HG02981 (cell line): ENCODE measurements around the gene OPHN1.
"Not testable (repeated sequence)": the region's sequence is repeated elsewhere in the genome, so short reads cannot be mapped to it uniquely, and the experiment has no call there.

Experiments used
- ATAC-seq: cut with Tn5 transposase; IDR thresholded peaks from one replicate; pipeline ENCODE4 v1.9.1; 2021; ENCODE audit warnings: mild to moderate bottlenecking, moderate library complexity; ENCODE audit not compliant: unreplicated experiment

OPHN1 gene

GRCh38 chrX:68083510-68083909, 349.8 kb downstream of the OPHN1 start:
- no peak for ATAC-seq

GRCh38 chrX:68079961-68080360, 353.3 kb downstream of the OPHN1 start:
- no peak for ATAC-seq

GRCh38 chrX:68078801-68079200, 354.5 kb downstream of the OPHN1 start:
- not testable (repeated sequence) for ATAC-seq

- no peak for ATAC-seq
Measured at GRCh38 chrX:68077378-68077777, 355.9 kb downstream of the OPHN1 start.

- ATAC-seq, result no peak
Measured at GRCh38 chrX:68072041-68072440, 361.3 kb downstream of the OPHN1 start.

GRCh38 chrX:68070119-68070518, 363.2 kb downstream of the OPHN1 start:
- ATAC-seq, result not testable (repeated sequence)

- no peak for ATAC-seq
Measured at GRCh38 chrX:68061206-68061535, 372.1 kb downstream of the OPHN1 start.

- ATAC-seq, result no peak
Measured at GRCh38 chrX:68060506-68061205, 372.6 kb downstream of the OPHN1 start.

GRCh38 chrX:68059469-68059868, 373.8 kb downstream of the OPHN1 start:
- ATAC-seq, result no peak

- no peak for ATAC-seq
Measured at GRCh38 chrX:68049466-68049865, 383.8 kb downstream of the OPHN1 start.

- no peak for ATAC-seq
Measured at GRCh38 chrX:68048774-68049173, 384.5 kb downstream of the OPHN1 start.

GRCh38 chrX:68045008-68045577, 388.2 kb downstream of the OPHN1 start:
- no peak for ATAC-seq

- ATAC-seq, result no peak
Measured at GRCh38 chrX:68043713-68044438, 389.4 kb downstream of the OPHN1 start.

GRCh38 chrX:68041110-68041509, 392.2 kb downstream of the OPHN1 start:
- ATAC-seq, result no peak

GRCh38 chrX:68018248-68019203, 414.8 kb downstream of the OPHN1 start:
- ATAC-seq, result no peak

- ATAC-seq, result no peak
Measured at GRCh38 chrX:67998540-67998939, 434.8 kb downstream of the OPHN1 start.
